ENCODE data around the gene PRPSAP2.
"Not testable (repeated sequence)": the region's sequence is repeated elsewhere in the genome, so short reads cannot be mapped to it uniquely, and the experiment has no call there.

The PRPSAP2 gene

GRCh38 chr17:18891541-18891940, 33.6 kb downstream of the PRPSAP2 start:
- no peak for DNase-seq

- DNase-seq, result no peak
Observed at GRCh38 chr17:18896146-18896545, 38.2 kb downstream of the PRPSAP2 start.

DNA sequence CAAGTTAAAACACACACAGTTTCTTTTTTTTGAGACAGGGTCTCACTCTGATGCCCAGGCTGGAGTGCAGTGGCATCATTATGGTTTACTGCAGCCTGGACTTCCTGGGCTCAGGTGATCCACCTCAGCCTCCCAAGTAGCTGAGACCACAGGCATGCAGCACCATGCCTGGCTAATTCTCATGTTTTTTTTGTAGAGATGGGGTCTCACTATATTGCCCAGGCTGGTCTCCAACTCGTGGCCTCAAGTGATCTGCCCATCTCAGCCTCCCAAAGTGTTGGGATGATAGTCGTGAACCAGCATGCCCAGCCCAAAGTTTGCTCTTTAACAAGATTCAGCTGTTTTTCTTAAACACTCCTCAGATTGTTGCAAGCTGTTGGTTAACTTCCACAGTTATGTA, 39.0 kb downstream of the PRPSAP2 start:
- no peak for DNase-seq

GRCh38 chr17:18904482-18904881, 46.6 kb downstream of the PRPSAP2 start:
- DNase-seq, result no peak

DNA sequence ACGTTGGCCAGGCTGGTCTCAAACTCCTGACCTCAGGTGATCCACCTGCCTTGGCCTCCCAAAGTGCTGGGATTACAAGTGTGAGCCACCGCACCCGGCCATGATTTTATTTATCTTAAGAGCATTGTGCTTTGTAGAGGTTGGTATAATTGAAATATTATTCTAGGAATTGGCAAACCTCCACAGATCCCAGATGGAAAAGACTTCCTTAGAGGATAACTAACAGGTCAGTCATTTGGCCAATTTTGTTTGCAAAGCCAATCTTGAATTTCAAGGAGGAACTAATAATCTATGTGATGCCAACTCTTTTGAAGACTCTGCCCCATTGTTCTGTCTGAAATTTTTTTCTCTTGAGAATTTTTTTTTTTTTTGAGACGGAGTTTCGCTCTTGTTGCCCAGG, 47.3 kb downstream of the PRPSAP2 start:
- no peak for DNase-seq

DNA sequence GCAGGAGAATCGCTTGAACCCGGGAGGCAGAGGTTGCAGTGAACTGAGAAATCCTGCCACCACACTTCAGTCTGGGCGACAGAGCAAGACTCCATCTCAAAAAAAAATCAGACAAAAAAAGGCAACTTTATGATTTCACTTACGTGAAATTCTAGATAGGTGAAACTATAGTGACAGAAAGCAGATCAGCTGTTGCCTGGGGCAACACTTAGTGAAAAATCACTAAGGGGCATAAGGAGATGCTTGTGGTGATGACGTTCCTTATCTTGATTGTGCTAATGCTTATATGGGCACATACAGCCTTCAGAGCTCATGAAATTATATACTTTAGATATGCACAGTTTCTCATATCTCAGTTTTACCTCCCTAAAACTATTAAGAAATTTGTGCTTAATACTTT, 52.4 kb downstream of the PRPSAP2 start:
- DNase-seq, result no peak

DNA sequence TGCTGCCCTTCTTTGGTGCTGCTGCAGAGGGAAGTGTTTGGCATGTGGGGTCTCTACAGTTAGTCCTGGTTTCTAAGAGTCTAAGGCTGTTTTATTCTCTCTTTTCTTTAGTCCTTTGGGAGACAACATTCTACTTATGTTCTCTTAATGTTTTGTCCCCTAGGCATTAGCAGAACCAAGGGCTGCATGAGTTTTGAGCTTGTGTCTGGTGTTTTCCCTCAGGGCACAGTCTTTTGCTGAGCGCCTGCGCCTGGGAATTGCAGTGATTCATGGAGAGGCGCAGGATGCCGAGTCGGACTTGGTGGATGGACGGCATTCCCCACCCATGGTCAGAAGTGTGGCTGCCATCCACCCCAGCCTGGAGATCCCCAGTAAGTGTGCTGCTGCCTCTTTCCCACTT, 53.0 kb downstream of the PRPSAP2 start:
- DNase-seq, result no peak

DNA sequence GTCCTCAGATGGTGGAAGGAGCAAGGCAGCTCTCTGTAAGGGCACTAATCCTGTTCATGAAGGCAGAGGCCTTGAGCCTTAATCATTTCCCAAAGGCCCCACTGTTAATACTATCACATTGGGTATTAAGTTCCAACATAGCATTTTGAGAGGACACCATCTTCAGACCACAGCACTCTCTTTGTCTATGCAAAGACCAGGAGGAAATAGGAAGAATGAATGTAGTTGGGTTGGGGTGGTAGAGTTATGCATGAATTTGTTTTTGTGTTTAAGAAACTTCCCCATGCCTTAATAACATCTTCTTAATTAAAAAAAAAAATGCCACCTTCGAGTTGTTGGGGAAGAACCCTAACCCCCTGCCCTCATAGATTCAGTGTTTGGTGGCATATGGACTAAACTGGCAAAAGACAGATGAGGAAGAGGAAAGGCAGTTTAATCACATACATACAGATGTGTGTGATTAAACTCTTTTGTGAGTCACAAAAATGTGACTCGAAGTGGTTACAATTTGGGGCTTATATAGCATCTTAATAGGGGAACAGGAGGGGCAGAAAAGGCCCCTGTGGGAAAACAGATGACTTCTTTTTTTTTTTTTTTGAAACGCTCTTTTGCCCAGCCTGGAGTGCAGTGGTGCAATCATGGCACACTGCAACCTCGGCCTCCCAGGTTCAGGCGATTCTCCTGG, 59.0 kb downstream of the PRPSAP2 start:
- DNase-seq, result no peak

DNA sequence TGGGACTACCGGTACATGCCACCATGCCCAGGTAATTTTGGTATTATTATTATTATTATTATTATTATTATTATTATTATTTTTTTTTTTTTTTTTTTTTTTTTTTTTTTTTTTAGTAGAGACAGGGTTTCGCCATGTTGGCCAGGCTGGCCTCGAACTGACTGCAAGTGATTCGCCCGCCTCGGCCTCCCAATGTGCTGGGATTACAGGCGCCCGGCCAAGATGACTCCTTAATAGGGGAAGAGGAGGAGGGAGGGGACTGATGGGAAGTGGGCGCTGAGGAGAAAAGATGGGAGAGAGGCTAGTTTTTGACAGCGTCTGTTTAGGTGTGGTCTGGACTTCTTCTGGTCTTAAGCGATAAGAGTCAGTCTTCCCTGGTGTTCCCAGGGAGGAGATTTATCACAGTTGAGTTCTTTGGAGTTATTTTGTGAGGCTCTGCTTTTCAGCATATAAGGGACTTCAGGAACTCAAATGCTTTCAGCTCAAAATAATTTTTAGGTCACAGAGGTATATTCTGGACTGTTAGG, 59.6 kb downstream of the PRPSAP2 start:
- no peak for DNase-seq

DNA sequence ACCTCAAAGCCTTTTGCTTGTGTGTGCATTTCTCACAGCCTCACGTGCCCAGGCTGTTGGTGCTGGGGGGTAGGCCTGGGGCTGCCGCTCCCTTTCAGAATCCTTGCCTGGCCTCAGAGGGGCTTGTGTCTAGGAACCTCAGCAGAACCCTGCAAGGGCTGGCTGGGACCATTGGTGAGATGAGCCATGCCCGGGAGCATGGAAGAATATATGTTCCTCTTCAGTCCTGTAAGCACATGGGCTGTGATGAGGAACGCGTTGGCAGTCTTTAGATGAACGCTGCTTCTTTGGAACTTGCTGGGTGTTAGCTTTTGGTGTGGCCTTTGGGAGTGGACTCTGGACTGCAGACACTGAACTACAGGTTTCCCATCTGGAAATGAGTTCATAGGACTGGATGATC, 62.0 kb downstream of the PRPSAP2 start:
- DNase-seq, result no peak

DNA sequence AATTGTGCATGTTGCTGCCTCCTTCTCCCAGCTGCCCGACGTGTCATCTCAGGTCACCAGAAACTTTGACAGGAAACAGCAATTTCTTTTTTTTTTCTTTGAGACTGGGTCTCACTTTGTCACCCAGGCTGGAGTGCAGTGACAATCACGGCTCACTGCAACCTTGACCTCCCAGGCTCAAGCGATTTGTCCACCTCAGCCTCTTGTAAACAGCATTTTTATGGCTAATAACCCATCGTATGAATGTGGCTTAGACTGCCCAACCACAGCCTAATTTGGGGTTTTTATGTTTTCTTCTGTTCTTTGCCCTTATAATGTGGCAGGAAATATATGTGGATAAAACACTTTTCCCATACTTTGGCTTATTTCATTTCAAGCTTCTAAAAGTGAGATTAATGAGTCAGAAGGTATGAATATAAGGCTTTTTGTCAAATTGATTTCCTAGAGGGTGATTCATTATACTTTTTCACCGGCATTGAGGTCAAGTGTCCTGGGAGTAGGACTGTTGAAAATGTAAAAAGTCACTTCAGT, 63.0 kb downstream of the PRPSAP2 start:
- DNase-seq, result no peak

DNA sequence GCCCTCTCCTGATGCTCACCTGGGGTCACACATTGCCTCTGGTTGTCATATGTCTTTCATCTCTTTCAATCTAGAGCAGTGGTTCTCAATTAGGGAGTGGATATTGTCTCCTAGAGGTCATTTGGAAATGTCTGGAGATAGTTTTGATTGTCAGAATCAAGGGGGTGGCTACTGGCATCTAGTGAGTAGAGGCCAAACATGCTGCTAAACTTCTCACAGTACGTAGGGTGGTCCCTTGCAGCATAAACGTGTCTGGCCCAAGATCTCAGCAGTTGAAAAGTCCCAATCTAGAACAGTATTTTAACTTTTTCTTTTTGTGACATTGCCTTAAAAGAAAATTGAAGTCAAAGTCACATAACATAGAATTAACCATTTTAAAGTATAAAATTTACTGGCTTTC, 63.6 kb downstream of the PRPSAP2 start:
- no peak for DNase-seq

- no peak for DNase-seq
Observed at GRCh38 chr17:18921912-18922451, 64.1 kb downstream of the PRPSAP2 start.

DNA sequence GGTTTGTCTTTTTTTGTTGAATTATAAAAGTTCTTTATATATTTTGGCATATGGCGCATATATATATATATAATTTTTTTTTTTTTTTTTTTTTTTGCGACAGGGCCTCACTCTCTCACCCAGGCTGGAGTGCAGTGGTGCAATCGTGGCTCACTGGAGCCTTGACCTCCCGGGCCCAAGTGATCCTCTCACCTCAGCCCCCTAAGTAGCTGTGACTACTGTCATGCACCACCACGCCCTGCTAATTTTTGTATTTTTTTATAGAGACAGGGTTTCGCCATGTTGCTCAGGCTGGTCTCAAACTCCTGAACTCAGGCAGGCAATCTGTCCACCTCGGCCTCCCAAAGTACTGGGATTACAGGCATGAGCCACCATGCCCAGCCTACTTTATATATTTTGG, 64.7 kb downstream of the PRPSAP2 start:
- not testable (repeated sequence) for DNase-seq

- DNase-seq, result no peak
Observed at GRCh38 chr17:18925187-18925586, 67.3 kb downstream of the PRPSAP2 start.

DNA sequence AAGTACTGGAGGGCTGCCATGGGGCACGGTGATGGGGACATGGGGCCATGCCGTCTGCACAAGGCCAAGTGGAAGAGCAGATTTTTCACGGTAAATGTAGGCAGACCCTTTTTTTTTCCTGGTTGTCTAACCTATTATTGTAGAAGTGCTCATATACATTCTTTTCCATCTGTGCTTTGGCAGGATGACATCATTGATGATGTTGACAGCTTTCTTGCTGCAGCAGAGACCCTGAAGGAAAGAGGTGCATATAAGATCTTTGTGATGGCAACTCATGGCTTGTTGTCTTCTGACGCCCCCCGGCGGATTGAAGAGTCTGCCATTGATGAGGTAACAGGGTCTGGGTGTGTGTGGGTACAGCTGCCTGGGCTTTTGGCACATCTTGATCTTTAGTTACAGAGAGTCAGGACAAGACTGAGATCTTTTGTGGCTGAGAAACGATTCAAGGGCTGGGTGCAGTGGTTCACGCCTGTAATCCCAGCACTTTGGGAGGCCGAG, 70.7 kb downstream of the PRPSAP2 start:
- no peak for DNase-seq

- DNase-seq, result no peak
Observed at GRCh38 chr17:18932360-18933055, 74.6 kb downstream of the PRPSAP2 start.

- DNase-seq, result no peak
Observed at GRCh38 chr17:18933102-18934058, 75.4 kb downstream of the PRPSAP2 start.

GRCh38 chr17:18937981-18938691, 80.2 kb downstream of the PRPSAP2 start:
- DNase-seq, result no peak

DNA sequence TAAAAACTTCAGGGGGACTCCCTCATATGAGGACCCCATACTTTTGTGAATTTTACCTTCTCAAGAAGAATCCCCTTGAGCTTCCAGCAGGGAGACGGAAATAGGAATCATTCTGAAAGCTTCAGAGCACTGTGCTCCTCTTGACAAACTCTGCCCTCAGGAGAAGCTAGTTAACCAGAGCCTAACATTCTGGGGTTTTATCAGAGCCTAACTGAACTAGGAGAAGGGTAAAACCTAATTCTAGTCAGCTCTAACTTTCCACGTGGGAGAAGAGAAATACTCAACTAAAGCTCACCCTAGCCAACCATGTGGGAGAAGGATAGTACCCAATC, 80.7 kb downstream of the PRPSAP2 start:
- DNase-seq, result no peak

GRCh38 chr17:18944646-18945045, 86.7 kb downstream of the PRPSAP2 start:
- DNase-seq, result no peak

DNA sequence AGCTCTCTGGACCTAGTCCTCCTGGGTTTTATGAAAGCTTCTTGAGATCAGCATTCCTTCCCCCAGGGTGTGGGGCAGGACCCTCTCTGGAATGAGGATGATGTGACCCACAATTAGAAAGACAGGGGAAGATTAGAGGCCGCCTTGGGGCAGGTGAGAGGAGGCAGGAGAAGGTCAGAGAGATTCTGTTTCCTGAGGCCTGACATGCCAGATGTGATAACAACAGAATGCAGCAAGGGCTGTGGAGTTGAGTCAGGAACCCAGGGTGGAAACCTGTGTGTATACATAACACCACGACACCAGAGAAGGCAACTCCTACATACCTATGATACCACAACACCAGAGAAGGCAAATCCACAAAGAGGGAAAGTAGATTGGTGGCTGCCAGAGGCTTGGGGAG, 88.6 kb downstream of the PRPSAP2 start:
- DNase-seq, result no peak

Data from SW 1271 (cell line).